ENCODE results near the gene FRY.

FRY gene

GRCh38 chr13:32203736-32204135, 172.2 kb downstream of the FRY start:
- Mint-ChIP-seq H3K27ac (no peak overlapping the region), H3K4me1 (ENCODE audit: low read depth) (no peaks in the 10 kb centered on the region), H3K36me3 (ENCODE audit: low read depth) (no peaks in the 10 kb centered on the region), H3K4me3 (no peak overlapping the region), H3K27me3 (no peaks in the 10 kb centered on the region), H3K9me3 (no peaks in the 10 kb centered on the region)

DNA sequence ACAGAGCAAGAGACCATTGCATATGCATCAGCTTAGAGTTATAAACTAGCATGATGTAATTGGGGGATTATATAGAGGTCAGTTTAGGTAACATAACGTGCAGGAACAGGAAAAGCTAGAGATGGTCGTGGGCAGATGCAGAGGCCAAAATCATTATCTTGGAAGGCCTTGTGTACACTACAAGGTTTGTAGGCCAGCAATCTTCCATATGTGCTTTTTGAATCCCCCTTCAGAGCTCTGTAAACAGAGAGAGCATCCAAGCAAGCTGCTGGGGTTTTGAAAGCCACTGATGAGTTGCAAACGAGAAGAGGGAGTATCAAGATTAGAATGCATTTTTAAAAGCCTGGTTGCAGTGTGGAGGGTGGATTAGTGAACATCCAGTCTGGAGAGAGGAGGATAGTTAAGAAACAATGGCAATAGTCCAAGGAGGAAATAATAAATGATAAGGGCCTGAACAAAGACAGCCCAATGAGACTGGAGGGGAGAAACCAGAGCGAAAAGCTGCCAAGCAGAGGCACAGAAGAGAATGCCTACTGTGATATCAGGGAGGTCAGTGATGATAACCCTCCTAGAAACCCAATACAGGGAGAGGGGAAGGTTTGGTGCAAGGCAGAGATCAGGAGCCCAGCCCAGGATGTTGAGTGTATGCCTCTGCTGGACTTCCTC, 174.0 kb downstream of the FRY start:
- Mint-ChIP-seq H3K4me3 (no peak overlapping the region), H3K9me3 (no peaks in the 10 kb centered on the region), H3K27me3 (no peaks in the 10 kb centered on the region), H3K4me1 (ENCODE audit: low read depth) (no peaks in the 10 kb centered on the region), H3K36me3 (ENCODE audit: low read depth) (no peaks in the 10 kb centered on the region), H3K27ac (no peak overlapping the region)

DNA sequence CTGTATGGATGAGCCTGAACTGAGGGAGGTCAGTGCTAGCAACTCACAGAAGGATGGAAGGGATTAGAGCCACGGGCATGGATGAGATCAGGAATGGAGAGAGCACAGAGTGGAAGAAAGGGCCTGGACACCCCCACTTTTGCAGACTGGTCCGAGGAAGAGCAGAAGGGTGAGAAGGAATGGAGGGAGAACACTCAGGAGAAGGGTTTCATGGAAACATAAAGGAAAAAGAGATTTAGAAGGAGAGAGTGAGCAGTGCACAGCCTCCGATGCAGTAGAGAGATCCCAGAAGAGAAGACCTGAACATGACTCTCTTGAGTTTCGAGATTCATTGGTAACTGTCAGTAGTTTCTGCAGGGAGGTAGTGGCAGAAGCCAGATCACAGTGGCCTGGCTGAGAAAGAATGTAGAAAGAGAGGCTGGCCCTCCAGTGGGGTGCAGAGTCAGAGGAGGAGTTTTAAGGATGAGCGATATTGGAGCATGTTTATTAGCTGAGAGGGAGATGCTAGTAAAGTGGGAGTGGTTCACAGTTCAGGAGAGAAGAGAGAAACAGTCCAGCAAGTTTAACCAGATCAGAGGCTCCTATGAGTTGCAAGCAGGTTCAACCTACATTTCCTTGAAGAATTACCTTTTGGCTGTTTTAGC, 174.6 kb downstream of the FRY start:
- Mint-ChIP-seq H3K9me3 (no peaks in the 10 kb centered on the region), H3K4me1 (ENCODE audit: low read depth) (no peaks in the 10 kb centered on the region), H3K4me3 (no peak overlapping the region)

DNA sequence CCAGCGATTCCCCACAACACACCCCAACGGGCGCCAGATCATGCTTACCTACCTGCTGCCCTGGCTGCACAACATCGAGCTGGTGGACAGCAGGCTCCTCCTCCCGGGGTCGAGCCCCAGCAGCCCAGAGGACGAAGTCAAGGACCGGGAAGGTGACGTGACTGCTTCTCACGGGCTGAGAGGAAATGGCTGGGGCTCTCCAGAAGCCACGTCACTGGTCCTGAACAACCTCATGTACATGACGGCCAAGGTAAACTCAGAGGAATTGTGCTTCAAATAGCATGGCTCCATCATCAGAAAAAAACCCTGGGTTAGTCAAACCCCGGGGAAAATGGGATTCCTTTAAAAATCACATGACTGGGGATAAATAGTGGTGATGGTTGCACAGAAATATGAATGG, 177.3 kb downstream of the FRY start:
- Mint-ChIP-seq H3K27me3 (no peaks in the 10 kb centered on the region), H3K4me3 (no peak overlapping the region)

More for the DNA sequence above, 174.6 kb downstream of the FRY start:
- Mint-ChIP-seq H3K27ac (no peak overlapping the region), H3K27me3 (no peaks in the 10 kb centered on the region), H3K36me3 (ENCODE audit: low read depth) (no peaks in the 10 kb centered on the region)

DNA sequence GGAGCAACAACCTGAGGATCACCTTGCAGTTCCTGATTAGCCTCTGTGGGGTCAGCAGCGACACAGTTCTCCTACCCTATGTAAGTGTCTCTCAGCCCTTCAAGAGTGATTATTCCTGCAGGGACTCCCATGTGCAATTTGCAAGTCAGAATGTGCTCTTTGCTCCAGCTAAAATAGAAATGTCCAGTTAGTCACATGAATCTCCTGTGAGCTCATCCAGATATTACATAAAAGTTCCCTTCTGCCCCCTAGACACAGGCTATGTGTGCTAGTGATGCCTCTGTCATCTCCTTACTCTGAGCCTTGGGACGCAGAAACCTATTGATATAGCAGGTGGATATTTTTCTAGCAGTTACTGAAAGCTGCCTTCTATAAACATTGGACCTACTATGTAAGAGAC, 178.1 kb downstream of the FRY start:
- Mint-ChIP-seq H3K36me3 (ENCODE audit: low read depth) (no peaks in the 10 kb centered on the region), H3K4me1 (ENCODE audit: low read depth) (no peaks in the 10 kb centered on the region), H3K27ac (no peak overlapping the region), H3K27me3 (no peaks in the 10 kb centered on the region), H3K9me3 (no peaks in the 10 kb centered on the region), H3K4me3 (no peak overlapping the region)

More for the DNA sequence above, 177.3 kb downstream of the FRY start:
- H3K36me3 Mint-ChIP-seq (ENCODE audit: low read depth) = no peaks in the 10 kb centered on the region
- H3K9me3 Mint-ChIP-seq = no peaks in the 10 kb centered on the region
- H3K4me1 Mint-ChIP-seq (ENCODE audit: low read depth) = no peaks in the 10 kb centered on the region
- H3K27ac Mint-ChIP-seq = no peak overlapping the region

GRCh38 chr13:32210101-32210500, 178.5 kb downstream of the FRY start:
- H3K27ac Mint-ChIP-seq = no peak overlapping the region
- H3K36me3 Mint-ChIP-seq (ENCODE audit: low read depth) = no peaks in the 10 kb centered on the region
- no peak overlapping the region for H3K4me3 Mint-ChIP-seq
- H3K27me3 Mint-ChIP-seq = no peaks in the 10 kb centered on the region
- no peaks in the 10 kb centered on the region for H3K9me3 Mint-ChIP-seq
- no peaks in the 10 kb centered on the region for H3K4me1 Mint-ChIP-seq (ENCODE audit: low read depth)

DNA sequence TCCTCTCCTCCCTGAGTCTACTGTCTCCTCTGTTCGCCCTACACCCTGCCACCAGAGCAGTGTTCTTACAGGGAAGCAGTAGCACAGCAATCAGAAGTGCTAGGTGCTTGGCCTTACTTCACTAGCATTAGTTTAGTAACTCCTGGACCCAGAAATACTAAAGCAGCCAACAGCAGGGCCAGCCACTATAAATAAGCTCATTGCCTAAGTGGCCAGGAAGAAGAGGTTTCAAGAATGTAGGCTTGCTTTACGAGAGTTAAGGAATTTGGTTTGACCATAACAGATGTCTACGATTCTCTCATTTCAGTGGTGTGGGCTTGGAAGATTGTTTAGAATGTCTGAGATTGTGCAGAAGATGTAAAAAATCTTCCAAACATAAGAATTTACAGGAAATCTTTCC, 180.2 kb downstream of the FRY start:
- H3K4me3 Mint-ChIP-seq = no peak overlapping the region
- H3K9me3 Mint-ChIP-seq = no peaks in the 10 kb centered on the region
- no peaks in the 10 kb centered on the region for H3K4me1 Mint-ChIP-seq (ENCODE audit: low read depth)
- no peak overlapping the region for H3K27ac Mint-ChIP-seq
- no peaks in the 10 kb centered on the region for H3K27me3 Mint-ChIP-seq
- H3K36me3 Mint-ChIP-seq (ENCODE audit: low read depth) = no peaks in the 10 kb centered on the region

- H3K27ac Mint-ChIP-seq = no peak overlapping the region
- H3K9me3 Mint-ChIP-seq = no peaks in the 10 kb centered on the region
- no peaks in the 10 kb centered on the region for H3K4me1 Mint-ChIP-seq (ENCODE audit: low read depth)
- no peaks in the 10 kb centered on the region for H3K36me3 Mint-ChIP-seq (ENCODE audit: low read depth)
- H3K27me3 Mint-ChIP-seq = no peaks in the 10 kb centered on the region
- no peak overlapping the region for H3K4me3 Mint-ChIP-seq
Measured at GRCh38 chr13:32212421-32212820, 180.8 kb downstream of the FRY start.

- H3K9me3 Mint-ChIP-seq = no peaks in the 10 kb centered on the region
- no peaks in the 10 kb centered on the region for H3K4me1 Mint-ChIP-seq (ENCODE audit: low read depth)
- no peak overlapping the region for H3K27ac Mint-ChIP-seq
- no peaks in the 10 kb centered on the region for H3K27me3 Mint-ChIP-seq
- no peak overlapping the region for H3K4me3 Mint-ChIP-seq
- no peaks in the 10 kb centered on the region for H3K36me3 Mint-ChIP-seq (ENCODE audit: low read depth)
Measured at GRCh38 chr13:32213626-32214025, 182.1 kb downstream of the FRY start.

GRCh38 chr13:32214071-32214470, 182.5 kb downstream of the FRY start:
- H3K9me3 Mint-ChIP-seq = no peaks in the 10 kb centered on the region
- no peaks in the 10 kb centered on the region for H3K27me3 Mint-ChIP-seq
- no peaks in the 10 kb centered on the region for H3K4me1 Mint-ChIP-seq (ENCODE audit: low read depth)
- no peaks in the 10 kb centered on the region for H3K36me3 Mint-ChIP-seq (ENCODE audit: low read depth)
- H3K27ac Mint-ChIP-seq = no peak overlapping the region
- no peak overlapping the region for H3K4me3 Mint-ChIP-seq

DNA sequence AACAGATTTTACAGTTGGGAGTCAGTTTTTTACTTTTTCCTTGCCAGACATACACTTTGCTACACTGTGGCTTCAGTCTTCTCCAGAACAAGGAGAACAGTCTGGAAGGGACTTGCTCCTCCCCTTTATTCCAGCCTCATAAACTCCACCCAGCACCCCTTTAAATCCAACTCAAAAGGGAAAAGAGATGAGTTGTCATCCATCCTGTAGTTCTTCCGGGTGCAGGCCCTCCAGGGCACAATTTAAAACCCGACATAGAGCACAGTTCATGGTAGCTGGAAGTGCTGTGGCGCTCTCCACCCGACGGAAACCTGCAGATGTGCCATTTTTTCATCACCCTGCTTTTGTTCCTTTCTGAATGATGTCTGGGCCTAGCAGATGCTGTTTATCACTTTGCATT, 184.7 kb downstream of the FRY start:
- Mint-ChIP-seq H3K4me1 (ENCODE audit: low read depth) (no peaks in the 10 kb centered on the region), H3K27ac (no peak overlapping the region), H3K9me3 (no peaks in the 10 kb centered on the region), H3K27me3 (no peaks in the 10 kb centered on the region), H3K4me3 (no peak overlapping the region), H3K36me3 (ENCODE audit: low read depth) (no peaks in the 10 kb centered on the region)

GRCh38 chr13:32222046-32222676, 190.6 kb downstream of the FRY start:
- H3K4me3 Mint-ChIP-seq = no peak overlapping the region
- H3K27ac Mint-ChIP-seq = no peak overlapping the region
- H3K27me3 Mint-ChIP-seq = no peaks in the 10 kb centered on the region
- H3K4me1 Mint-ChIP-seq (ENCODE audit: low read depth) = no peaks in the 10 kb centered on the region
- H3K9me3 Mint-ChIP-seq = no peaks in the 10 kb centered on the region
- no peaks in the 10 kb centered on the region for H3K36me3 Mint-ChIP-seq (ENCODE audit: low read depth)

DNA sequence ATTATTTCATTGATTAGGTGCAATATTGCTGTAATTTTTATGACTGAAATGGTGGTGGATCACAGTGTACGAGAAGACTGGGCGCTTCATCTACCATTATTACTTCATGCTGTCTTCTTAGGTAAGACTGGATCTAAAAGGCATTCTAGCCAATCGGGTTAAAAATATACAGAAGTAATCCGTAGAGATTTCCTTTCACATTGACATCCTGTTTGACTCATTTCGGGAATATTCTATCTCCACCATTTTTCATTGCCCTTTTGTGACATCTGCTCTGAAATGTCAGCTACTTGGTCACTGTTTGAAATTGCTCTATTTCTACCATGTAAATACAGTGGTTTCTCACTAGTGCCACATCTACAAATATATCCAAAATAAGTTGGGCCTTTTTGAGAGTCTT, 193.3 kb downstream of the FRY start:
- no peaks in the 10 kb centered on the region for H3K27me3 Mint-ChIP-seq
- no peak overlapping the region for H3K4me3 Mint-ChIP-seq
- no peaks in the 10 kb centered on the region for H3K9me3 Mint-ChIP-seq
- no peak overlapping the region for H3K27ac Mint-ChIP-seq
- no peaks in the 10 kb centered on the region for H3K4me1 Mint-ChIP-seq (ENCODE audit: low read depth)
- no peaks in the 10 kb centered on the region for H3K36me3 Mint-ChIP-seq (ENCODE audit: low read depth)

GRCh38 chr13:32225481-32225931, 193.9 kb downstream of the FRY start:
- Mint-ChIP-seq H3K9me3 (no peaks in the 10 kb centered on the region), H3K27me3 (no peaks in the 10 kb centered on the region), H3K4me1 (ENCODE audit: low read depth) (no peaks in the 10 kb centered on the region), H3K27ac (no peak overlapping the region), H3K36me3 (ENCODE audit: low read depth) (no peaks in the 10 kb centered on the region), H3K4me3 (no peak overlapping the region)

DNA sequence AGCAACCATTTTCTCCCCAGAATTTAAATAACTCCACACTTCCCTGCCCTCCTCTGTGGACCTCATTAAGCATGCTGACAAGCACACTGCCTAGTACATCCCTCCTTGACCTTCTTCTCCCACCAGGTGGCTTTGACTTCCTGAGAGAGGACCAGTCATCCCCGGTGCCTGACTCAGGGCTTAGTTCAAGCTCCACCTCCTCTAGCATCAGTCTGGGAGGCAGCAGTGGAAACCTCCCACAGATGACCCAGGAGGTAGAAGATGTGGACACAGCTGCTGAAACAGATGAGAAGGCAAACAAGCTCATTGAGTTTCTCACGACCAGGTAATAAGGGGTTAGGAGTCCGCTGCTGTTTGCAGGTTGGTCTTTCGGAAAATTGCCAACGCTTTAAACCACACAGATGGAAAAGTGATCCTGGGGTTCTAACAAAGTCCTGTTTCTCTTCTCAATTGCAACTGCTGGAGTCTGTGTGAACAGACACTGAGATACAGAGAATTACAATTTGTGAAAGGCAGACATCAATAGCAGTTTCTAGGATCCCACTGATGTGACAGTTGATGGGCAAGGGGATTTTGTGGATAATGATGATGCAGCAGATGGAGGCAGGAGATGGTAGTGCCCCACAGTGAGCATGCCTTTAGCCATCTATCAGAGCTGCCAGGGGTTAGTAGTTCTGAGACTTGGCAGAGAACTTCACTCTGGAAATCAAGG, 196.9 kb downstream of the FRY start:
- Mint-ChIP-seq H3K36me3 (ENCODE audit: low read depth) (no peaks in the 10 kb centered on the region), H3K4me3 (no peak overlapping the region), H3K27me3 (no peaks in the 10 kb centered on the region), H3K27ac (no peak overlapping the region), H3K4me1 (ENCODE audit: low read depth) (no peaks in the 10 kb centered on the region), H3K9me3 (no peaks in the 10 kb centered on the region)

All from stimulated activated naive CD8-positive, alpha-beta T cell treated with anti-CD3 and anti-CD28 coated beads, Interleukin-15, Interleukin-2, amounts not matched to agents 100 ng/mL and 50 ng/mL, for 24 hours (primary cell).